IPS-18a (cell line): ENCODE data around the gene RAMP1.

Experiments used
- H3K27ac ChIP-seq: one replicate; pipeline ENCODE4 v1.5.1; 2013; ENCODE audit warnings: low read length
- H3K27me3 ChIP-seq: one replicate; pipeline ENCODE4 v1.6.1; 2013; ENCODE audit warnings: mild to moderate bottlenecking, low read length; ENCODE audit not compliant: control insufficient read depth, insufficient read depth
- H3K36me3 ChIP-seq: one replicate; pipeline ENCODE4 v1.6.1; 2013; ENCODE audit warnings: low read depth, low read length; ENCODE audit not compliant: control insufficient read depth
- H3K4me1 ChIP-seq: one replicate; pipeline ENCODE4 v1.6.1; 2013; ENCODE audit warnings: low read depth, low read length; ENCODE audit not compliant: control insufficient read depth
- H3K4me3 ChIP-seq: one replicate; pipeline ENCODE4 v1.5.1; 2013; ENCODE audit warnings: low read length
- H3K9ac ChIP-seq: one replicate; pipeline ENCODE4 v1.6.1; 2013; ENCODE audit warnings: mild to moderate bottlenecking, low read length, moderate library complexity
- H3K9me3 ChIP-seq: one replicate; pipeline ENCODE4 v1.6.1; 2013; ENCODE audit warnings: low read depth, low read length; ENCODE audit not compliant: control insufficient read depth

RAMP1 gene

GRCh38 chr2:237901932-237902850 is 42.8 kb downstream of the RAMP1 start:
- H3K27ac ChIP-seq: no peak overlapping the region
- no peak overlapping the region for H3K4me3 ChIP-seq
- H3K9me3 ChIP-seq: peaks cover under 1% of the 10 kb centered on the region
- no peaks in the 10 kb centered on the region for H3K4me1 ChIP-seq
- H3K27me3 ChIP-seq: no peaks in the 10 kb centered on the region
- no peak overlapping the region for H3K9ac ChIP-seq
- H3K36me3 ChIP-seq: no peaks in the 10 kb centered on the region

- Histone ChIP-seq H3K27ac (no peak overlapping the region), H3K9me3 (peaks cover 6% of the 10 kb centered on the region), H3K36me3 (no peaks in the 10 kb centered on the region), H3K27me3 (no peaks in the 10 kb centered on the region), H3K4me3 (no peak overlapping the region), H3K4me1 (no peaks in the 10 kb centered on the region), H3K9ac (no peak overlapping the region)
Measured at GRCh38 chr2:237904831-237905599, 45.6 kb downstream of the RAMP1 start.

DNA sequence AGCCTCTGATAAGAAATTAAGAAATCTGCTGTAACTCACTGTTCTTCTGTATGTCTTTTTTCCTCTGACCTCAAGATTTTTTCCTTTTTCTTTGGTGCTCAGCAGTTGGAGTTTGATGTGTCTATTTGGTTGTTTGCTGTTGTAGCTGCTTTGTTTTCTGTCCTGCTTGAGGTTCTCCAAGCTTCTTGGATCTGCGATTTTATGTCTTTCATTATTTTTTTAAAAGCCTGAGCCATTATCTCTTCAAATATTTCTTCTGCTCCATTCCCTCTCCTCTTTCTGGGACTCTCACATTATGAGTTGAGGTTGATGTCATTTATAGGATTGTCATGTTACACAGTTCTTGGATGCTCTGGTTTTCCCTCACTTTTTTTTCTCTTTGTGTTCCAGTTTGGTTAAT is 47.7 kb downstream of the RAMP1 start:
- no peaks in the 10 kb centered on the region for H3K27me3 ChIP-seq
- peaks cover 6% of the 10 kb centered on the region for H3K9me3 ChIP-seq
- no peak overlapping the region for H3K27ac ChIP-seq
- no peak overlapping the region for H3K9ac ChIP-seq
- H3K36me3 ChIP-seq: no peaks in the 10 kb centered on the region
- H3K4me1 ChIP-seq: no peaks in the 10 kb centered on the region
- no peak overlapping the region for H3K4me3 ChIP-seq

DNA sequence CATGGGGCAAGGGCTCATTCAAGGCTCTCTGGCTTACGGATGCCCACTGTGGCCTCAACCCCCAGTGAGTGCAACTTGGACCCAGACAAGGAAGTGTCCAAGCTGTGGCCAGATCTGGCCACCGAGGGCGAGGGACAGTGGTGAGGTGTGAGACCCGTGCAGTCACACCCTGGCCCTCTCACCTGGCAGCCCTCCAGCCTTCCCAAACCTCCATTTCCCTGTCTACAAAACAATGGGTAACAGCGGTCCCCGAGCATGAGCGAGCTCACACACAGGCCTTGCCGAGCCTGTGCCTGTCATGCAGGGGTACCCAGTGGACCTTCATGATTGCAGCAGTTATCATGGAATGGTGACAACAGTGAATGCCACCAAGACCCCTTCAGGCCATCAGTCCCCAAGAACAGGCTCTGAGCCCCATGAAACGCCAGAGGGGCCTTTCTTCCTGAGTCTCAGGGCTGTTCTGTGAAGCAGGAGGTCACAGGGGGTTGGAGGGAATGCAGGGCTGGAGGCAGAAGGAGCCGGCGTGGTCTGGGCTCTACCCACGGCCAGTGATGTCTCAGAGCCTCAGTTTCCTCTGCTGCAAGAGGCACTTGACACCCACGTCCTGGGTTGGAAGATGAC is 49.8 kb downstream of the RAMP1 start:
- Histone ChIP-seq H3K9ac (no peak overlapping the region), H3K27me3 (no peaks in the 10 kb centered on the region), H3K9me3 (peaks cover 6% of the 10 kb centered on the region), H3K27ac (no peak overlapping the region), H3K36me3 (no peaks in the 10 kb centered on the region), H3K4me1 (no peaks in the 10 kb centered on the region), H3K4me3 (no peak overlapping the region)

- H3K4me3 ChIP-seq: no peak overlapping the region
Measured at GRCh38 chr2:237909801-237910475, 50.5 kb downstream of the RAMP1 start.

DNA sequence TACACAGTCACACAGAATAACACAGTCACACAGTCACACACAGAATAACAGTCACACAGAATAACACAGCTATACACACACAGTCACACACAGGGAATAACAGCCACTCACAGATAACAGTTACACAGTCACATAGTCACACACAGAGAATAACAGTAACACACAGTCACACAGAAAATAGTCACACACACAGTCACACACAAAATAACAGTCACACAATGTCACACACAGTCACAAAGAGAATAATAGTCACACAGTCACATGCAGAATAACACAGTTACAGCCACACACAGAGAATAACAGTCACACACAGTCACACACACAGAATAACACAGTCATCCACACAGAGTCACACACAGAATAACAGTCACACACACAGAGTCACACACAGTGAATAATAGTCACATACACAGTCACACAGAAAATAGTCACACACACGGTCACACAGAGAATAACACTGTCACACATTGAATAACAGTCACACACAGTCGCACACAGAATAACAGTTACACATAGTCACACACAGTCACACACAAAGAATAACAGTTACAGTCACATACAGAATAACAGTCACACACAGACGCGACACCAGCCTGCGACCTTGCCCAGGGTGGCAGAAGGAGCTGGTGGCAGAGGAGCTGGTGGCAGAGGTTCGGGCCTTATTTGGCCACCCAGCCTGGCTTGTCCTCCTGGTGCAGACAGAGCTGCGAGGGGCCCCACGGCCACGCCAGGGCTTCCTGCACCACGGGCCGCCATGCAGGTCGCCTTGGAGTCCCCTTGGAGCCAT is 51.3 kb downstream of the RAMP1 start:
- no peak overlapping the region for H3K27ac ChIP-seq
- H3K9me3 ChIP-seq: peaks cover 6% of the 10 kb centered on the region
- H3K36me3 ChIP-seq: no peaks in the 10 kb centered on the region
- H3K4me3 ChIP-seq: no peak overlapping the region
- no peak overlapping the region for H3K9ac ChIP-seq
- no peaks in the 10 kb centered on the region for H3K4me1 ChIP-seq
- no peaks in the 10 kb centered on the region for H3K27me3 ChIP-seq

More at GRCh38 chr2:237909801-237910475, 50.5 kb downstream of the RAMP1 start:
- Histone ChIP-seq H3K27me3 (no peaks in the 10 kb centered on the region), H3K27ac (no peak overlapping the region), H3K9ac (no peak overlapping the region), H3K4me1 (no peaks in the 10 kb centered on the region), H3K9me3 (peaks cover 6% of the 10 kb centered on the region), H3K36me3 (no peaks in the 10 kb centered on the region)

- Histone ChIP-seq H3K9me3 (peaks cover 6% of the 10 kb centered on the region), H3K27ac (no peak overlapping the region), H3K27me3 (no peaks in the 10 kb centered on the region), H3K4me3 (no peak overlapping the region), H3K9ac (no peak overlapping the region), H3K4me1 (no peaks in the 10 kb centered on the region), H3K36me3 (no peaks in the 10 kb centered on the region)
Measured at GRCh38 chr2:237911363-237912017, 52.1 kb downstream of the RAMP1 start.

GRCh38 chr2:237912271-237913192 is 53.1 kb downstream of the RAMP1 start:
- Histone ChIP-seq H3K9me3 (peaks cover 2% of the 10 kb centered on the region), H3K36me3 (no peaks in the 10 kb centered on the region), H3K4me3 (no peak overlapping the region), H3K9ac (no peak overlapping the region), H3K27ac (no peak overlapping the region), H3K4me1 (no peaks in the 10 kb centered on the region), H3K27me3 (no peaks in the 10 kb centered on the region)

DNA sequence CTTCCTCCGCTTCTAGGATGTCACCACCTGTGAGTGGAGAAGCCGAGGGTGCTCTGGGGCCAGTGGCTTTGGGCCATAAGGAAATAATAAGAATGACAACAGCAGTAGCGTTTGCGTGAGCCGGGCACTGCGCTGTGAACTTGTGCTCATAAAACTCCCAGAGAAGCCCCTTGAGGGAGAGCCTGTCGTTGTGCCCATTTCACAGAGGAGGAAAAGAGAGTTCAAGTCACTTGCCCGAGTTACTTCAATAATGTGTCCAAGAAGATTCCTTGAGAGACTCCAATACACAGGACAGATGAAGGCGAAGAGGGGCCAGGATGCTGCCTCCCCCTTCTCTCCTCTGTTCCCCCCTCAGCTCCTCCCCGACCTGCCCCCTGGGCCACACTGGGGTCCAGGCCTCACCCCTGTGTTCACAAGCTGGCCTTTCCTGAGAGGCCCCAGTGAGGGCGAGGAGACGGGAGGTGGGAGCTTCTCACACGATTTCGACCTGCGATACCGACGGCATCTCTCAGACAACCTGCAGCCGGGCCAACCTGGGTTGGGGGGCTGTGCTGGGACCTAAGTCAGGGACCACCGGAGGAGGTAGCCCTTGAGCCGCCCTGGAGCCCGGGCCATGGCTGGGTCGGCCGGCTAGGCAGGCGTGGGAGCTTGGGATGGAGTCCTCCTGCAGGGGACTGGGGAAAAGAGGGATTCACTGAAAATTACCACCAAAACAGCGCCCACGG is 53.9 kb downstream of the RAMP1 start:
- no peak overlapping the region for H3K9ac ChIP-seq
- no peaks in the 10 kb centered on the region for H3K9me3 ChIP-seq
- no peak overlapping the region for H3K27ac ChIP-seq
- H3K27me3 ChIP-seq: no peaks in the 10 kb centered on the region
- no peak overlapping the region for H3K4me3 ChIP-seq
- H3K36me3 ChIP-seq: no peaks in the 10 kb centered on the region
- no peaks in the 10 kb centered on the region for H3K4me1 ChIP-seq
